Epithelial cell of alveolus of lung (primary cell): ENCODE measurements around the gene NR2E1. TPM values are rescaled to one million over a fixed set of nuclear protein-coding genes. Genes with fewer than 3 reads are reported as not detected.

ENCODE experiments used
- total RNA-seq: library from RNA; depleted of rRNA; stranded (reverse); fragments of >200 nt; gene quantifications from 2 replicates; pipeline ENCODE4 v1.2.1, GENCODE V29; 2015

Gene NR2E1
- total RNA-seq: not detected in 2 replicates

GRCh38 chr6:108165714-108166663 lies at the start of gene NR2E1:
Gene NR2E1, plus strand, starts transcription at chr6:108166022. Its CDS starts 744 bp downstream, at chr6:108166766.

Other genes with a start within 250 kb of the NR2E1 start
- gene SEC63, start 207.8 kb upstream of the NR2E1 start, total RNA-seq: 11.5 and 23.6 TPM in 2 replicates
- 24.6 and 48.1 TPM in 2 replicates for gene OSTM1, start 91.3 kb upstream of the NR2E1 start, total RNA-seq
- 128 and 223 TPM in 2 replicates for gene SNX3, start 95.0 kb downstream of the NR2E1 start, total RNA-seq
- gene AFG1L, start 129.0 kb downstream of the NR2E1 start, total RNA-seq: 0.88 and 3.2 TPM in 2 replicates